Neural progenitor cell (in vitro differentiated cells): ENCODE measurements around the gene ANO4.

Experiments used
- EZH2 ChIP-seq: fragments of 200-600 bp; sonication (generic); IDR thresholded peaks from 2 replicates; pipeline ENCODE4 v1.6.1; 2017; ENCODE audit warnings: antibody characterized with exemption, mild to moderate bottlenecking, moderate library complexity
- EZH2phosphoT487 ChIP-seq: fragments of 200-600 bp; sonication (generic); IDR thresholded peaks from 2 replicates; pipeline ENCODE4 v1.6.1; 2017; ENCODE audit warnings: antibody characterized with exemption
- TF ChIP-seq, protein P1 (sequence below): fragments of 200-600 bp; sonication (generic); IDR thresholded peaks from 2 replicates; pipeline ENCODE4 v1.5.1; 2017; ENCODE audit warnings: antibody characterized with exemption, mild to moderate bottlenecking

- TF ChIP-seq, protein P1, sequence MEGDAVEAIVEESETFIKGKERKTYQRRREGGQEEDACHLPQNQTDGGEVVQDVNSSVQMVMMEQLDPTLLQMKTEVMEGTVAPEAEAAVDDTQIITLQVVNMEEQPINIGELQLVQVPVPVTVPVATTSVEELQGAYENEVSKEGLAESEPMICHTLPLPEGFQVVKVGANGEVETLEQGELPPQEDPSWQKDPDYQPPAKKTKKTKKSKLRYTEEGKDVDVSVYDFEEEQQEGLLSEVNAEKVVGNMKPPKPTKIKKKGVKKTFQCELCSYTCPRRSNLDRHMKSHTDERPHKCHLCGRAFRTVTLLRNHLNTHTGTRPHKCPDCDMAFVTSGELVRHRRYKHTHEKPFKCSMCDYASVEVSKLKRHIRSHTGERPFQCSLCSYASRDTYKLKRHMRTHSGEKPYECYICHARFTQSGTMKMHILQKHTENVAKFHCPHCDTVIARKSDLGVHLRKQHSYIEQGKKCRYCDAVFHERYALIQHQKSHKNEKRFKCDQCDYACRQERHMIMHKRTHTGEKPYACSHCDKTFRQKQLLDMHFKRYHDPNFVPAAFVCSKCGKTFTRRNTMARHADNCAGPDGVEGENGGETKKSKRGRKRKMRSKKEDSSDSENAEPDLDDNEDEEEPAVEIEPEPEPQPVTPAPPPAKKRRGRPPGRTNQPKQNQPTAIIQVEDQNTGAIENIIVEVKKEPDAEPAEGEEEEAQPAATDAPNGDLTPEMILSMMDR: no peak
- no peak for TF ChIP-seq EZH2
- TF ChIP-seq EZH2phosphoT487: no peak
These were observed 25.7 kb downstream of the ANO4 start for GRCh38 chr12:100820314-100820713.
